COR-L47 (cell line): ENCODE data around the gene ZNF692.

Experiments used
- DNase-seq: peaks from one replicate; lab custom pipeline; 2025; lab: John Stamatoyannopoulos, UW

ZNF692 gene

GRCh38 chr1:248824301-248824700, 34.6 kb downstream of the ZNF692 start:
- DNase-seq = no peak

DNA sequence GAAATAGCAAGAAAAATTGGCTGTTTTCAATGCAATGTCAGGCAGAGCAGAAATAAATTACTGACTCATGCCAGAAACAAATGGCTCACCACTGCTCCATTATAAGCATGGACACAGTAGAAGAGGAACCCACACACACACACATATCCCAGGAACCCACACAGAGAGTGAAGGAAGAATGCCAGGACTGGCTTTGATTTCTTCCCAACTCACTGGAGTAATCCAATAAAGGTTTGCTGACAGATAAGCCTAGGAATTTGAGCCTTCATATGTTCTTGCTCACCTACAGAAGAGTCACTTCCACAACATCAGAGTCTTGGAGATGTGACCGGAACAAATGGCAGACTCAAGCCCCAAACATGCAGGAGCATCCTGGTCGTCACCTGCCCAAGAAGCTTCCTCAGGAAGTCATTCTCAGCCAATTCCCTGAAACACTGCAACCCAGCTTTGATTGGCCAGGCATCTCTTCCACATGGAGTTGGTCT, 35.3 kb downstream of the ZNF692 start:
- DNase-seq = no peak

DNA sequence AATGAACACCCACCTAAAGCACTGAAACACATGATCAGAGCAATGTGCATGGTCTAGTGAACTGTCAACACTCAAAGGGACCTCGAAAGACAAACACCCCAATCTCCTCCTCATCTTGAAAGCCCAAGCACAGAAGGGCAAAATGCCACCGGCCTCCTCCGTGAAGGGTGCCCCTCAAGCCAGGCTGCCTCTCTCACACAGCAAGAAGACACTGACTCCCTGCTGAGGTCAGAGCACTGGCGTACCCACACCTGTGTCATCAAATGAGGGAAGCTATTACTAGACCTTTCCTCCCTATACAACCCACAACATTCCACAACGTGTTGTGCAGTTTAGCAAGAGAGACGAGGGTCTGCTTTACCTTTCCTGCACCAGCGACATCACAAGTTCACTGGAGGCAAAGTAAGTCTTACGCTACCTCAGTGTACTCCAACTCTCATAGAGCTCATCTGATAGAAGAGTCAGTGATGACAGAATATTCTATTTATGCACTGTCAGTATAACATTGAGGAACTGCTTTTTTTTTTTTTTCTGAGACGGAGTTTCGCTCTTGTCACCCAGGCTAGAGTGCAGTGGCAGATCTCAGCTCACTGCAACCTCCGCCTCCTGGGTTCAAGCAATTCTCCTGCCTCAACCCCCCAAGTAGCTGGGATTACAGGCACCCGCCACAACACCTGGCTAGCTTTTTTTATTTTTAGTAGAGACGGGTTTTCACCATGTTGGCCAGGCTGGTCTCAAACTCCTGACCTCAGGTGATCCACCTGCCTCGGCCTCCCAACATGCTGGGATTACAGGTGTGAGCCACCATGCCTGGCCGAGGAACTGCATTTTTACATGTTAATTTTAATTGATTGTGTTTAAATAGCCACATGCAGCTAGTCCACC, 36.5 kb downstream of the ZNF692 start:
- no peak for DNase-seq

DNA sequence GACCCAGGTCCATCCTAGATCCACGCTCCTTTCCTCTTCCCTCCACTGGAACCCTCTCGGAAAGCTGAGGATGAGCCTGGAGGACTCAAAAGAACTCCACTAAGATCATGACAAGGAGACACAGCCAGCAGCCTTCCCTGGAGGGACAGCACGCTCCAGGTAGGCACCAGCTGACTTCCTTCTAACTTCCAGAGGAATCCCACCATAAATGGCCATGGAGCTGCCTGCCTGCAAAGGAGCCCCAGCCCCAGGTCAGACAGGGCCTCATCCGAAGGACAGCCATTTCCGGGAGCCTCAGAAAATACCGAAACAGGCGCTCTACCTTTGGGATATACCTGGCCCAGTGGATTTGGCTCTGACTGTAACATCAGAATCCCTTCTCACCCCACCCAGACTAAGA, 37.2 kb downstream of the ZNF692 start:
- no peak for DNase-seq

DNA sequence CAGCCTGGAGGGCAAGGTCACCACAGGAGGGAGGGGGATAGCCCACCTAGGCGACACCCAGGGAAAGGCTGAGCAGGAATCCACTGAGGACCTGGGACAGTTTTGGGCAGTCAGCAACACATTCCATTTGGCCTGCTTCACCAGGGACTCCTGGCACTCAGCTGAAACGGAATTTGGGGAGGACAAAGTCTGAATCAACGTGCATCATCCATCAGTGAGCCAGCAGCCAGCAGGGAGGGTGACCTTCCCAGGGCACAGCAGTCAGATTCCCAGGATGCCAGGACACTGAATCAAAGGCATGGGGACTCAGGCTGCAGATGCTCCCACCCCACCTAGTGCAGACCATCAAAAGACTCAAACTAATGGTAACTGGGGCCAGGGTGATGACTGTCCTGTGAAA, 37.8 kb downstream of the ZNF692 start:
- DNase-seq = no peak

GRCh38 chr1:248820041-248820585, 38.8 kb downstream of the ZNF692 start:
- DNase-seq = no peak

DNA sequence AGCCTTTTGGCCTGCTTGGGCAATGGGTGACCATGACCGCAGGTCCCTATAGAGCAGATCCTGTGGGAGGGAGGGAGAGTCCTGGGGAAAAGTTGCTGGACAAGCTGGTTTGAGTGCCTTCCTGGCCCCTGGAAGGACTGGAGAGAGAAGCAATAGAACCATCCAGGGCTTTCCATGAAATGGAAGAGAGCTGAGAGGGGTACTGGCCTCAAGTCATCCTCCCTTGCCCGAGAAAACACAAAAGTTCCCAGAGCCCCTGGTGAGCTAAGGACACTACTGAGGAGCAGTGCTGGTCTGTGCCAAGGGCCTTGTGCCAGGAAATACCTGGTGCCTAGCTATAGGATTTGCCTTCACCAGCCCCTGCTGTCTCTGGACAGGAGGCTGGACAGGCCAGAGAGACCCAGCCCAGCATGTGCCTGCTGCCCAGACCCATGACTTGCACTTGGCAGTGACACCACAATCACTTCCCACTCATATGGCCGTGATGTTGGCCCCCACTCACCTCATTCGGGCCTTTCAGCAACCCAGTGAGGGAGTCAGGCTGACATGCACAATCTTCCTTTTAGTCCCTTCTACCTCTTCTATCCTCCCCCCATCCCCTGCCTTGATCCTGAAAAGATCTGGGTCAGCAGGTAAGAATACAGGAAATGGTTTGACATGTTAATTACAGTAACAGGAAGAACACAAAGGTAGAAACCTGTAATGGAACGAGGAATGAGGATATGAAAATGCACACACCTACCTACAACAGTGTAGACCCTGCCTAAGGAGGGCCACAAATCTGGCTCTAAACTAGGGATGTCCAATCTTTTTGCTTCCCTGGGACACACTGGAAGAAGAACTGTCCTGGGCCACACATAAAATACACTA, 40.1 kb downstream of the ZNF692 start:
- DNase-seq = no peak

DNA sequence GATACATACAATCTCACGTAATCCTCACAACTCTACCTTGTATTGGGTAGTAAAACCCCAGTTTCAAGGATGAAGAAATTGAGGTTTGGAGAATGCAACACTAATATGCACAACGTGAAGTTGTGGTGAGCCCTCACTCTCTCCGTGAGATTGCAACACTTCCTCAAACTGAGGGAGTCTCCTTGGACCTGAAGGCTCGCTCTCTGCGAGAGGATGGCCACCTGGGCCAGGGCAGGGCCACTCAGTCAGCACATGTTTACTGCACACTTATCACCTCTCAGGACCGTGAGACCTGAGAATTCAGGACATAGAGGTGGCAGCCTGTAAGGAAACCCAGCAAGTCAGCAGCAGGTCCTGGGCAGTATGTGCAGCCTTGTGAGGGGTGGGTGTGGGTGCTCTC, 41.8 kb downstream of the ZNF692 start:
- DNase-seq = no peak

DNA sequence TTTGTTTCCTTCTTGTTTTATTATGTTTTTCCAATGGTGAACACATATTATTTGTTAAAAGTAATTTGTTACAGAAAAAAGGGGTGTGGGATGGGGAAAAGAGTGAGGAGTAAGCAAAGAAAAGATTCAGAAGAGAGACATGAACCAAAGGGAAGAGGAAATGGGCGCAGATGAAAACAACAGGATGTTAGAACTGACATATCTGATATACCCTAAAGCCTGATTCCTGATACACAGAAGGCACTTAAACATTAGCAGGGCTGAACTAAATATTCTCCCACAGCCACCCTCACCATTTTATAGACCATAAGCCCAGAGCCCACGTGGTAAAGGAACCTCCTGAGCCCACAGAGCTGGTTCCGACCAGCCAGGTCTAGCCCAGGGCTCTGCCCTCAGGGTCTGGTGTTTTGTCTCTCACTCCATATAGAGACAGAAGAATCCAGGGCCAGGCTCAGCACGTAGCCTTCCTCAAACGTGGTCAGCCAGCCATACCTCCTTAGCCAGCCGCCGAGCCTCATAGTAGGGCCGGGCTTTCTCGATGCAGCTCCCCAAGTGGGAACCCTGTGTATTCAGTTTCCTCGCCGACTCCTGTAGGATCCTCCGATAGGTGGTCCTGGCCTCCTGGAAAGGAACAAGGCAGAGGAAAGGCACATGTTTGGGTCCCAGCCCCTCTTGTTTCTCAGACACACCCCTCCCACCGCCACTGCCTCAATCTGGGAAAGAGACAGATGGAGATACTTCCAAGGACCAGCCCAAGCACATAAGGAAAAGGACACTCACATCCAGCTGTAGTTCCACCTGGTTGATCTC, 42.6 kb downstream of the ZNF692 start:
- DNase-seq = no peak

- no peak for DNase-seq
Observed at GRCh38 chr1:248815407-248816034, 43.4 kb downstream of the ZNF692 start.

- no peak for DNase-seq
Observed at GRCh38 chr1:248814351-248814750, 44.5 kb downstream of the ZNF692 start.

DNA sequence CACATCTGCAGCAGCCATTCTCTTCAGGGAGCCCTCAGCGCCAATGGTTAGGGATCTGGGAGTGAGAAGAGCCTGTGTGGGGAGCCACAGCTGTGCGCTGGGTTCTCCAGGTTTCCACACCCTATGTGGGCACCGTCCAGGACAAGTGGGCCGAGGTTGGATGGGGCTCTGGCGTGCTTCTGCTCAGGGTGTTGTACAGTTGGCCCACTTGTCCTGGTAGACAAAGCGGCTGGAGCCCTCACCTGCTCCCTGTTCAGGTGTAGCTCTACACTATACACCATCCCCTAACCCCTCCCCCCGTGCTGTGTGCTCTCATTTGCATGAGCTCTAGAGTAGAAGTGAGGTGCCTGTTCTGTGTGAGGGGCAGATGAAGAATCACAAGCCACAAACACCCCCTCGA, 45.3 kb downstream of the ZNF692 start:
- no peak for DNase-seq

- DNase-seq = no peak
Observed at GRCh38 chr1:248812736-248813425, 46.0 kb downstream of the ZNF692 start.

DNA sequence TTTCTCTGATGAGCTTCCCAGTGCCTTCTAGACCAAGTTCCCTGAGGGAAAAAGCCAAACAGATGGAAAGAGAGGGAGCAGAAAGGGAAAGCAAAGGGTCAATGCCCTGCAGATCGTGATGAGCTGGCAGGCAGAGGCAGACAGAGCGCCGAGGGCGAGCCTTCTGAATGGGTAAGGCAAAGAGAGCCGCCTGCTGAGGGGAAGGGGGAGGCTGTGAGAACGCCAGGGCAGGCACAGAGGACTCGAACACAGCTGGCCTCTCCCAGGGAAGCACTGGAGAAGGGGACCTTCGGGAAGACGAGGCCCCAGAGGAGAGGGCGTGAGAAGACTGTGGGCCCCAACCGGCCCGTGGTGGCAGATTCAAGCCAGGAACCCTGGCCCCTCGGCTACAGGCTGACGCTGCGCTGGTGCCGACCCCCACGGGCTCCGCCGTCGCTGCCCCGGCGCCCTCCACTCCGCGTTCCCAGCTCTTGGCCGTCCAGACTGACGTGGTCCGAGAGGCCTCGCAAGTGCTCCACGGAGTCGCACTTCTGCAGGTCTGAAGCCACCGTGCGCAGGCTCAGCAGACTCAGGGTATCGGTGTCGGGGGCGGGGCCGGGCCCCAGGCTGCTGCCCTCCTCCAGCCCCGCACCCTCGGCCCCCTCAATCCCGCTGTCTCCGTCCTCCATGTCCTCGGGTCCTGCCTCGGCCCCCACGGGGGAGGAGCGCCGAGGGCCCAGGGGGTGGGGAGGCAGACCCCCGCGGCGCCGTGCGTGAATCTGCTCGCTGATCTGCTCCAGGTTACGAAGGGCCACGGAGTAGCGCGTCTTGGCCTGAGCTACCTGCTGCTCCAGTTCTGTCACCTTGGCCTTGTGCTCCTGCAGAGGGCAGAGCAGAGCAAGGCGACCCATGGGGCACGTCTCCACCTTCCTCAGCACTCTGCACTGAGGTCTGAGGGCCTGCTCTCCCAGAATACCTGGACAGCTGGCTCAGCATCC, 47.1 kb downstream of the ZNF692 start:
- DNase-seq = no peak

DNA sequence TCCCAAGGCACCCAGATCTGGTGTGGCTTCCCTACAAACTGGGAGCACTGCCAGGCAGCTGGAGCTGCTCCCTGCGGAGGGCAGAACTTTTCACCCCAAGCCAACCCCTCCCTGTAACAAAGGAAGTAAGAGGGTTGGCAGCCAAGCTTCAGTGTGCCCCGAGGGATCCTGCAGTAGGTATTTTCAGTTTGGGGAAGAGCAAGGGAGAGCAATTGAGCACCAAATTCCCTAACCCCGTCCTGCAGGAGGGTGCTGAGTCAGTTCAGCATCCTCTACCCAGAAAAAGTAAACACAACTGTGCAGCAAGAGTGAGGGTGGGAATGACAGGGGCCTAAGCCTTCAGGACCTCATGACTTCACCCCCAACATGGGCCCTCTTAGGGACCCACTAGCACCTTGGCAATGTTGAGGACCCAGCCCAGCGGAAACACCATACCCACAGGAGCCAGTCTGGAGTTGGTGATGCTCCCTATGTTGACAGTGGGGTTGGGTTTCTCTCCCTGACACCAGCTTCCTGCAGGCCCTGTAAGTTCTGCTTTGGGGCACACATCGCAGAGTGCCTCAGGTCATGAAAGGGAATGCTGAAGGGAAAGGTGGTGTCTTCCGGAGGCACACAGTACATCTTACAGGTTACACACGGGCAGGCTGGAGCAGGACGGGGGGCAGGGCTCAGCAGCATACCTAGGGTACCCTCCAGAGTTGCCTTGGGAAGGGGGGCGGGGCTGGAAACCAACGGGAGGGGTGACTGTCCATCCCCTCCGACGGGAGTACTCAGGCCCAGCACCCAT, 48.0 kb downstream of the ZNF692 start:
- DNase-seq = no peak

- DNase-seq = no peak
Observed at GRCh38 chr1:248810000-248810726, 48.7 kb downstream of the ZNF692 start.

DNA sequence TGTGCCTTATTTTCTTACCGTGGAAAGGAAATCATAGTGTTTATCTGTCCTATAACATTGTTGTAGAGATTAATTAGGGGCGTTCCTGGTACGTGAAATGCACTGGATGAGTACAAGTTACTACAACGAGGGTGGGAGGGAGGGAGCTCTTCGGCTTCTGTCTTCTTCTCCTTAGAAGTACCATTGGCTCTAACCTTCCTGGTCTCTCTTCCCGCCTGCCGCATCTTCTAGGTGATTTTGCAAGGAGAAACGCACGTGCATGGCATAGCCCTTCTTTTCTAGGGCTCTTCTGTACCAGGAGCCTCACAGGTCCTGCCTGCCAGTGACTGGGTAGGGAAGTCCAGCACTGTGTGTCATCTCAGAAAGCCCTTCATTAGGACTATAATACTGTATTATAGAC, 50.0 kb downstream of the ZNF692 start:
- DNase-seq = no peak
